Breast epithelium (tissue), 3 donors: ENCODE measurements around the gene FAM117B.

Experiments used
- POLR2AphosphoS5 ChIP-seq, 3 donors: sonication (generic); formaldehyde crosslinking; IDR thresholded peaks; one replicate each; pipeline ENCODE4 v1.6.1; 2017; ENCODE audit warnings: antibody characterized with exemption in 3 of 3
- TF ChIP-seq, protein P1 (sequence below), 3 donors: fragments of 450-650 bp; IDR thresholded peaks; one replicate each; pipeline ENCODE4 v1.5.1; 2016 to 2017; ENCODE audit warnings: antibody characterized with exemption in 3 of 3, mild to moderate bottlenecking in 3 of 3, moderate library complexity in 3 of 3

DNA sequence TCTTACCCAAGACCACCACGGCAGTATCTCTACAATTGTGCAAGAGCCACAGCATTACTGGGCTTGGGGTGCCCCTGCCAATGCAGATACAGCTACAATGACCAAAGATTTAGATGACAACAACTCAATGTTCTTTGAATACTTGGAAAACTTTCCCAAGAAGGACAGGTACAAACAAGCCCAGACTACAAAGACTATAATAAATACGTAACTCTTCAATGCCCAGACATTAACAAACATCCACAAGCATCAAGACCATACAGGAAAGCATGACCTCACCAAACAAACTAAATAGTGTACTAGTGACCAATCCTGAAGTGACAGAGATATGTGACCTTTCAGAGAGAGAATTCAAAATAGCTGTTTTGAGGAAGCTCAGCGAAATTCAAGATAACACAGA lies 174.0 kb downstream of the FAM117B start:
- TF ChIP-seq POLR2AphosphoS5 (IDR thresholded peaks at IDR 0.05), result no peak
- TF ChIP-seq, protein P1, sequence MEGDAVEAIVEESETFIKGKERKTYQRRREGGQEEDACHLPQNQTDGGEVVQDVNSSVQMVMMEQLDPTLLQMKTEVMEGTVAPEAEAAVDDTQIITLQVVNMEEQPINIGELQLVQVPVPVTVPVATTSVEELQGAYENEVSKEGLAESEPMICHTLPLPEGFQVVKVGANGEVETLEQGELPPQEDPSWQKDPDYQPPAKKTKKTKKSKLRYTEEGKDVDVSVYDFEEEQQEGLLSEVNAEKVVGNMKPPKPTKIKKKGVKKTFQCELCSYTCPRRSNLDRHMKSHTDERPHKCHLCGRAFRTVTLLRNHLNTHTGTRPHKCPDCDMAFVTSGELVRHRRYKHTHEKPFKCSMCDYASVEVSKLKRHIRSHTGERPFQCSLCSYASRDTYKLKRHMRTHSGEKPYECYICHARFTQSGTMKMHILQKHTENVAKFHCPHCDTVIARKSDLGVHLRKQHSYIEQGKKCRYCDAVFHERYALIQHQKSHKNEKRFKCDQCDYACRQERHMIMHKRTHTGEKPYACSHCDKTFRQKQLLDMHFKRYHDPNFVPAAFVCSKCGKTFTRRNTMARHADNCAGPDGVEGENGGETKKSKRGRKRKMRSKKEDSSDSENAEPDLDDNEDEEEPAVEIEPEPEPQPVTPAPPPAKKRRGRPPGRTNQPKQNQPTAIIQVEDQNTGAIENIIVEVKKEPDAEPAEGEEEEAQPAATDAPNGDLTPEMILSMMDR (IDR thresholded peaks at IDR 0.05), result no peak
